Gastrocnemius medialis (tissue), 4 donors: ENCODE data around the gene CUTC. TPM values are rescaled to one million over a fixed set of nuclear protein-coding genes. Genes with fewer than 3 reads are reported as not detected.
A peak's percentile ranks its signal among the peaks of the same experiment; 100 is the strongest.

Source experiments
- ATAC-seq, 2 donors: fragments of 150-250 bp; one replicate each; pipeline ENCODE4 v1.9.1; 2016
- DNase-seq, 2 donors: peaks; one replicate each; pipeline ENCODE4 v3.0.0-alpha.2; 2019
- H3K27ac ChIP-seq, 4 donors: fragments of 200-600 bp; sonication (generic); 1 replicate in 1 of 4; 2 replicates in 3 of 4; pipeline ENCODE4 v1.5.1; 2016 to 2018; ENCODE audit warnings: mild to moderate bottlenecking in 2 of 4, moderate library complexity in 1 of 4
- H3K27me3 ChIP-seq, 3 donors: fragments of 200-600 bp; sonication (generic) in 2 of 3; 1 replicate in 1 of 3; 2 replicates in 2 of 3; pipeline versions ENCODE4 v1.5.1 to v1.6.0; 2016 to 2019; ENCODE audit warnings: mild to moderate bottlenecking in 1 of 3, moderate library complexity in 1 of 3
- H3K36me3 ChIP-seq, 2 donors: fragments of 200-600 bp; sonication (generic) in 1 of 2; one replicate each; pipeline ENCODE4 v1.5.1; 2017 to 2018
- H3K4me1 ChIP-seq, 2 donors: fragments of 200-600 bp; sonication (generic) in 1 of 2; one replicate each; pipeline ENCODE4 v1.5.1; 2016 to 2017; ENCODE audit warnings: mild to moderate bottlenecking in 2 of 2
- H3K4me3 ChIP-seq, 4 donors: fragments of 200-600 bp; sonication (generic) in 3 of 4; 1 replicate in 1 of 4; 2 replicates in 3 of 4; pipeline ENCODE4 v1.5.1; 2016 to 2019; ENCODE audit warnings: mild to moderate bottlenecking in 2 of 4
- H3K9me3 ChIP-seq, 3 donors: fragments of 200-600 bp; sonication (generic) in 2 of 3; 1 replicate in 1 of 3; 2 replicates in 2 of 3; pipeline ENCODE4 v1.5.1; 2016 to 2019
- CTCF ChIP-seq, 5 experiments: fragments of 450-650 bp in 3 of 5; fragments of 200-600 bp in 2 of 5; sonication (generic) in 2 of 5; IDR thresholded peaks in 4 of 5; conservative IDR thresholded peaks in 1 of 5; 1 replicate in 4 of 5; 2 replicates in 1 of 5; pipeline ENCODE4 v1.5.1; 2016 to 2019; ENCODE audit warnings: antibody characterized with exemption in 5 of 5, mild to moderate bottlenecking in 3 of 5, moderate library complexity in 3 of 5
- POLR2A ChIP-seq, 2 donors: fragments of 450-650 bp; IDR thresholded peaks; one replicate each; pipeline ENCODE4 v1.6.1; 2017; ENCODE audit warnings: antibody characterized with exemption in 2 of 2, mild to moderate bottlenecking in 2 of 2, moderate library complexity in 2 of 2
- in situ Hi-C, 4 donors: fragments of 200-750 bp; cut with MboI; loops; one replicate each; pipeline versions ENCODE4 v1.15.0 to v1.8.0; 2017; ENCODE audit warnings: low sequenced_read_pairs in 4 of 4
- intact Hi-C: fragments of 100-400 bp; cut with DNase I; formaldehyde crosslinking; loops from one replicate; pipeline ENCODE4 v1.15.1; 2023; ENCODE audit warnings: low total_unique reads
- total RNA-seq, 4 donors: library from RNA; depleted of rRNA; stranded (reverse); fragments of >200 nt; gene quantifications; one replicate each; pipeline versions ENCODE4 v1.1.0 to v1.2.3, GENCODE V29; 2016

CUTC gene
- total RNA-seq, 4 donors from 2014 or later, result 85.2 to 172 (median 126) TPM

- H3K4me3 ChIP-seq, result no peak overlapping the region
- H3K27me3 ChIP-seq, result no peaks in the 10 kb centered on the region
- peaks cover 74 to 84% of the 10 kb centered on the region in 2 donors for H3K4me1 ChIP-seq
- H3K36me3 ChIP-seq, result peaks cover 0 to 81% of the 10 kb centered on the region in 2 donors
- no peaks in the 10 kb centered on the region for H3K9me3 ChIP-seq
- intact Hi-C loops, result loop anchor here (5.0 kb wide), 1 partner anchor 257 kb away; no protein-coding TSS in a partner anchor
- peak overlapping the region; percentile 95 to 99 (median 99) for H3K27ac ChIP-seq
- no peak for ATAC-seq
- DNase-seq, result no peak
- in situ Hi-C loops, result no loop called here
- TF ChIP-seq POLR2A (IDR thresholded peaks at IDR 0.05), result no peak
- TF ChIP-seq CTCF (IDR thresholded peaks at IDR 0.05 in 4 of 5, conservative IDR thresholded peaks at IDR 0.05 in 1 of 5), result no peak
Observed at GRCh38 chr10:99740260-99740659, 8.2 kb downstream of the CUTC start.

GRCh38 chr10:99740933-99741559 is 9.0 kb downstream of the CUTC start:
- peaks cover 0 to 86% of the 10 kb centered on the region in 2 donors for H3K36me3 ChIP-seq
- no peaks in the 10 kb centered on the region for H3K27me3 ChIP-seq
- DNase-seq, result no peak
- H3K9me3 ChIP-seq, result no peaks in the 10 kb centered on the region
- intact Hi-C loops (loop anchor here (5.0 kb wide), 1 partner anchor 256 kb away; no protein-coding TSS in a partner anchor), in situ Hi-C loops (no loop called here)
- peak overlapping the region; percentile 95 to 99 (median 99) for H3K27ac ChIP-seq
- no peak for TF ChIP-seq POLR2A (IDR thresholded peaks at IDR 0.05)
- no peak for TF ChIP-seq CTCF (IDR thresholded peaks at IDR 0.05 in 4 of 5, conservative IDR thresholded peaks at IDR 0.05 in 1 of 5)
- H3K4me1 ChIP-seq, result peaks cover 74 to 82% of the 10 kb centered on the region in 2 donors
- no peak for ATAC-seq
- no peak overlapping the region for H3K4me3 ChIP-seq

- Histone ChIP-seq H3K27ac (peak overlapping the region; percentile 95 to 99 (median 99)), H3K4me1 (peaks cover 75 to 80% of the 10 kb centered on the region in 2 donors), H3K4me3 (peak overlapping the region in 2 of 4 donors; percentile 1 to 20), H3K36me3 (peaks cover 0 to 86% of the 10 kb centered on the region in 2 donors), H3K27me3 (no peaks in the 10 kb centered on the region), H3K9me3 (no peaks in the 10 kb centered on the region)
- TF ChIP-seq POLR2A (IDR thresholded peaks at IDR 0.05) (no peak), CTCF (IDR thresholded peaks at IDR 0.05 in 4 of 5, conservative IDR thresholded peaks at IDR 0.05 in 1 of 5) (no peak)
- DNase-seq, result no peak
- intact Hi-C loops, result loop anchor here (5.0 kb wide), 1 partner anchor 255 kb away; no protein-coding TSS in a partner anchor
- ATAC-seq, result peak; percentile 8
- in situ Hi-C loops, result no loop called here
Observed at GRCh38 chr10:99742254-99742653, 10.2 kb downstream of the CUTC start.

GRCh38 chr10:99742701-99743100 is 10.7 kb downstream of the CUTC start:
- Histone ChIP-seq H3K27me3 (no peaks in the 10 kb centered on the region), H3K9me3 (no peaks in the 10 kb centered on the region), H3K36me3 (peaks cover 0 to 86% of the 10 kb centered on the region in 2 donors), H3K4me1 (peaks cover 76 to 80% of the 10 kb centered on the region in 2 donors), H3K27ac (peak overlapping the region; percentile 95 to 99 (median 99)), H3K4me3 (peak overlapping the region in 2 of 4 donors; percentile 20)
- intact Hi-C loops (loop anchor here (5.0 kb wide), 1 partner anchor 255 kb away; no protein-coding TSS in a partner anchor), in situ Hi-C loops (no loop called here)
- no peak for DNase-seq
- TF ChIP-seq POLR2A (IDR thresholded peaks at IDR 0.05) (no peak), CTCF (IDR thresholded peaks at IDR 0.05 in 4 of 5, conservative IDR thresholded peaks at IDR 0.05 in 1 of 5) (peak in 1 of 5 experiments; percentile 24)
- ATAC-seq, result peak; percentile 86 to 88
